Heart left ventricle (tissue), 16 donors: ENCODE results near the gene HMGXB4. TPM values are rescaled to one million over a fixed set of nuclear protein-coding genes. Genes with fewer than 3 reads are reported as not detected.

Experiments
- ATAC-seq, 4 donors: fragments of 200-7000 bp; cut with Tn5 transposase; one replicate each; pipeline ENCODE4 v1.9.1; 2020 to 2022; ENCODE audit warnings: moderate library complexity in 4 of 4, mild to moderate bottlenecking in 3 of 4, moderate number of reproducible peaks in 1 of 4
- DNase-seq, 5 donors: peaks; one replicate each; pipeline ENCODE4 v3.0.0-alpha.2; 2020
- H3K27ac ChIP-seq, 12 donors: fragments of 200-600 bp; sonication (generic) in 4 of 12; one replicate each; pipeline versions ENCODE4 v1.5.0 to v1.8.0; 2016 to 2022; ENCODE audit warnings: mild to moderate bottlenecking in 2 of 12
- H3K27me3 ChIP-seq, 9 donors: fragments of 200-600 bp; sonication (generic) in 2 of 9; one replicate each; pipeline versions ENCODE4 v1.5.1 to v1.8.0; 2016 to 2022; ENCODE audit warnings: mild to moderate bottlenecking in 3 of 9
- H3K36me3 ChIP-seq, 9 donors: fragments of 200-600 bp; sonication (generic) in 2 of 9; one replicate each; pipeline versions ENCODE4 v1.5.0 to v1.8.0; 2018 to 2022; ENCODE audit warnings: mild to moderate bottlenecking in 2 of 9
- H3K4me1 ChIP-seq, 12 donors: fragments of 200-600 bp; sonication (generic) in 4 of 12; one replicate each; pipeline versions ENCODE4 v1.5.0 to v1.8.0; 2016 to 2022; ENCODE audit warnings: mild to moderate bottlenecking in 3 of 12
- H3K4me3 ChIP-seq, 12 donors: fragments of 200-600 bp; sonication (generic) in 4 of 12; one replicate each; pipeline versions ENCODE4 v1.5.0 to v1.8.0; 2017 to 2022; ENCODE audit warnings: mild to moderate bottlenecking in 9 of 12, moderate library complexity in 4 of 12
- H3K9me3 ChIP-seq, 12 donors: fragments of 200-600 bp; sonication (generic) in 4 of 12; one replicate each; pipeline versions ENCODE4 v1.5.0 to v1.8.0; 2016 to 2022; ENCODE audit warnings: mild to moderate bottlenecking in 1 of 12
- POLR2A ChIP-seq, 2 donors: fragments of 450-650 bp; IDR thresholded peaks; one replicate each; pipeline ENCODE4 v1.6.1; 2017; ENCODE audit warnings: antibody characterized with exemption in 2 of 2, mild to moderate bottlenecking in 2 of 2, moderate library complexity in 2 of 2
- WGBS, 4 donors: extraction: QIAGEN DNeasy Blood & Tissue Kit in 2 of 4; methylation state at CpG; one replicate each; pipeline versions ENCODE4 v1.1.5 to v1.1.7; 2013 to 2018; 5-methylcytosine and 5-hydroxymethylcytosine counted together
- intact Hi-C, 10 donors: fragments of 100-400 bp; cut with DNase I; formaldehyde crosslinking; loops; one replicate each; pipeline versions ENCODE4 v1.11.1 to v1.14.2; 2022
- polyA plus RNA-seq, 2 donors: library from polyadenylated mRNA; stranded (reverse); fragments of 200-250 nt; gene quantifications; one replicate each; pipeline ENCODE4 v1.2.3, GENCODE V29; 2013
- total RNA-seq, 9 donors: library from RNA; depleted of rRNA in 2 of 9; stranded (reverse); fragments of >200 nt in 2 of 9; fragmentation: NEBNext Ultra II Directional in 3 of 9; extraction: Animal tissue kit (Norgen Biotek cat#: 25700) in 3 of 9; gene quantifications; one replicate each; pipeline versions ENCODE4 v1.1.0 to v1.2.4, GENCODE V29; 2016 to 2023
- TF ChIP-seq, protein P1 (sequence below), 12 donors: fragments of 200-600 bp; sonication (generic) in 4 of 12; IDR thresholded peaks; one replicate each; pipeline versions ENCODE4 v1.5.0 to v1.8.0; 2018 to 2022; ENCODE audit warnings: antibody characterized with exemption in 12 of 12, mild to moderate bottlenecking in 5 of 12
- donor health status: ischemic (EF 13 %, LVEDD 7.1; RV severe dilation, severe dysfunction).
- donor health status: healthy with polysubstance abuse.
- donor health status: DM: no; HTN: yes; CAD: no.
- donor health status: DM: no; HTN: no; CAD: no.
- donor health status: ischemic (EF 25% LVEDD 6.9; RV normal size, moderate dysfunction).
- donor health status: ischemic (EF 25% LVEDD 5.7; RV mildly dilated, moderate dysfunction).
- donor health status: healthy.
- donor health status: DM: yes; HTN: yes; CAD: no.
- donor health status: ischemic (EF 35%, LVEDD 5.7; RV mildly dilated, moderate dysfunction).
- donor health status: nonischemic (EF 11% LVEDD 7.7; RV severe dilation, severe dysfunction).
- donor health status: DM: yes; HTN: yes; CAD: no.
- donor health status: PGD.
- donor health status: ischemic (EF 29% LVEDD 5.4; RV normal size, mild dysfunction).
- donor health status: nonischemic (EF 23%, LVEDD 6.1; RV moderate dilation, normal function).

Gene HMGXB4
- total and polyA plus RNA-seq, 11 donors: 5.6 to 14.2 (median 8.0) TPM

DNA sequence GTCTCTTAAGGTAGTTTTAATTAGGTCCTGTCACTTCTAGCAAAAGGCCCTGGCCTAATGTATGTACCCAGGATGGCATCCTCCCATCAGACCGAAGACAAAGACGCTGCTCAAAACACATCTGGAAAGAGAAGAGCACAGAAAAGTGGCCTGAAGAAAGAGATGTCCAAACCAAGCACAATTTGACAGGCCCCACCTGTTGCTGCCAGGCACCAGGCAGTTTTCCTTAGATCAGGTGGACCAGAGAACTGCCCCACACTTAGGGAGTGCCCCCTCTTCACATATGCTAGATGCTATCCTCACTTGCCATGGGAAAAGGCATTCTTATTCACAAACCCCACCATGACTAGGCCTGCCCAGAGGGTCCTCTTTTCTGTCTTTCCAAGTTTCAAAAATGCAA lies 3.3 kb upstream of the HMGXB4 start:
- peaks cover 0 to 17% (median 11%) of the 10 kb centered on the region in 12 donors for H3K4me1 ChIP-seq
- 79 to 90% (median 84%) methylated on average over 2 of the region's 2 CpGs for WGBS, 4 donors
- H3K27me3 ChIP-seq: no peaks in the 10 kb centered on the region
- no peak overlapping the region for H3K27ac ChIP-seq
- intact Hi-C loops: no loop called here
- no peak overlapping the region for H3K4me3 ChIP-seq
- H3K9me3 ChIP-seq: no peaks in the 10 kb centered on the region
- ATAC-seq (no peak), DNase-seq (no peak)
- no peaks in the 10 kb centered on the region for H3K36me3 ChIP-seq
- no peak for TF ChIP-seq POLR2A (IDR thresholded peaks at IDR 0.05)
- TF ChIP-seq, protein P1, sequence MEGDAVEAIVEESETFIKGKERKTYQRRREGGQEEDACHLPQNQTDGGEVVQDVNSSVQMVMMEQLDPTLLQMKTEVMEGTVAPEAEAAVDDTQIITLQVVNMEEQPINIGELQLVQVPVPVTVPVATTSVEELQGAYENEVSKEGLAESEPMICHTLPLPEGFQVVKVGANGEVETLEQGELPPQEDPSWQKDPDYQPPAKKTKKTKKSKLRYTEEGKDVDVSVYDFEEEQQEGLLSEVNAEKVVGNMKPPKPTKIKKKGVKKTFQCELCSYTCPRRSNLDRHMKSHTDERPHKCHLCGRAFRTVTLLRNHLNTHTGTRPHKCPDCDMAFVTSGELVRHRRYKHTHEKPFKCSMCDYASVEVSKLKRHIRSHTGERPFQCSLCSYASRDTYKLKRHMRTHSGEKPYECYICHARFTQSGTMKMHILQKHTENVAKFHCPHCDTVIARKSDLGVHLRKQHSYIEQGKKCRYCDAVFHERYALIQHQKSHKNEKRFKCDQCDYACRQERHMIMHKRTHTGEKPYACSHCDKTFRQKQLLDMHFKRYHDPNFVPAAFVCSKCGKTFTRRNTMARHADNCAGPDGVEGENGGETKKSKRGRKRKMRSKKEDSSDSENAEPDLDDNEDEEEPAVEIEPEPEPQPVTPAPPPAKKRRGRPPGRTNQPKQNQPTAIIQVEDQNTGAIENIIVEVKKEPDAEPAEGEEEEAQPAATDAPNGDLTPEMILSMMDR (IDR thresholded peaks at IDR 0.05): no peak

DNA sequence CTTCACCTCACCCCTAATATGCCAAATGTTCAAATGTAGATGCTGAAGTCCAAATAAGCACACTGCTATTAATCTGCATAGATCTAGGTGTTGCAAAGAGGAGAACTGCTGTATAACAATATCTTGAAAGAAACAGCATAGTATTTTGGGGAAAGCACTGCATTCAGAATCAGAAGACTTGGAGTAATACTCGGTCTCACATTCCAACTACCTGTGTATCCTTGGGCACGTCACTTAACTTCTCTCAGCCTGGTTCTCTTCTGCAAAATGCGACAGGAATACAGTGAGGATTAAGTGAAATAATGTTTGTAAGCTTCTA lies 332 bp upstream of the HMGXB4 start:
- Histone ChIP-seq H3K36me3 (peaks cover 0 to under 1% (median 0%) of the 10 kb centered on the region in 9 donors), H3K4me3 (peak overlapping the region; percentile 62 to 96 (median 89)), H3K27me3 (no peaks in the 10 kb centered on the region), H3K9me3 (no peaks in the 10 kb centered on the region), H3K27ac (peak overlapping the region in 10 of 12 donors; percentile 91 to 98 (median 96)), H3K4me1 (peaks cover 0 to 30% (median 12%) of the 10 kb centered on the region in 12 donors)
- ATAC-seq (peak in 1 of 4 donors; percentile 34), DNase-seq (no peak)
- intact Hi-C loops: loop anchor here in 1 of 10 donors (5.0 kb wide), 1 partner anchor 40 kb away; the partner anchor contains the start of gene TOM1
- TF ChIP-seq, protein P1 (IDR thresholded peaks at IDR 0.05): no peak
- WGBS, 4 donors: 3 to 7% (median 4%) methylated on average over 3 of the region's 3 CpGs

DNA sequence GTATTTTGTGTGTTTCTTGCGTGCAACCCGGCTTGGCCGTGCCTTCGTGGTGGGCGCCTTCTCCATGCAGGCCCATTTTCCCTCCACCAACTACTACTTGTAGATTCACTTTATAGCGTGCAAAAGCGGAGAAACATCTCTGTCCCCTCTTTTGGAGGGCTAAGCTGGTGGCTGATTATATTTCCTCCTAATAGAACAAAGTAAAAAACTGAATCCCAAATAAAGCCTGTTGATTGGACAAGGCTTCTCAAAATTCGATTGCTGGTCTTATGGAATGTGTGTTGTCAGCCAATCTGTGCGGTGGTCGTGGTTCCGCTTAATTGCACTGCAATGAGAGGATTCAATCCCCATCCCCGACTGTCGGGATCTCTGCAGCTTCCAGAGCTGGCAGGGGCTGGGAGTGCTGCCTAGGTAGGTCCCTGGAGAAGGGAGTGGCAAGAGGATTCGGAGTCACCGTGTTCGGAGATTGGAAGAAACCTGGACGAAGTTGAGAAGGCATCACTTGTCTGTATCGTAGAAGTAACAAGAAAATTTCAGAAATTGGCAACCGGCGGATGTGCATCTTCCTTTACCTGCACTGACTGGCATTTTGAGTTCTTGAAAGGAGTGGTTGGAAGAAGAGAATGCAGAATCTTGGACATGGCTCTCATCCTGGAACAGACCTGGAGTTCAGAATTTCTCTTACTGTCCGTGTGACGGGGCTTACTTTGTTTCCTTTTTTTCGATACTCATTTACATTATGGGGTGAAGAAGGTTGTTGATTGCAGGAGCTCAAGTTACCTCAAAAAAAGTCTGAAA lies 1.1 kb downstream of the HMGXB4 start:
- no peak for ATAC-seq
- TF ChIP-seq, protein P1 (IDR thresholded peaks at IDR 0.05): no peak
- no peak for TF ChIP-seq POLR2A (IDR thresholded peaks at IDR 0.05)
- WGBS, 4 donors: 28 to 32% (median 29%) methylated on average over 22 to 23 of the region's 23 CpGs
- H3K27me3 ChIP-seq: no peaks in the 10 kb centered on the region
- peak overlapping the region; percentile 62 to 96 (median 89) for H3K4me3 ChIP-seq
- peaks cover 0 to 15% (median 12%) of the 10 kb centered on the region in 9 donors for H3K36me3 ChIP-seq
- H3K27ac ChIP-seq: peak overlapping the region; percentile 91 to 98 (median 96)
- DNase-seq: no peak
- peaks cover 0 to 30% (median 12%) of the 10 kb centered on the region in 12 donors for H3K4me1 ChIP-seq
- intact Hi-C loops: loop anchor here in 1 of 10 donors (5.0 kb wide), 1 partner anchor 39 kb away; the partner anchor contains the start of gene TOM1
- H3K9me3 ChIP-seq: no peaks in the 10 kb centered on the region

DNA sequence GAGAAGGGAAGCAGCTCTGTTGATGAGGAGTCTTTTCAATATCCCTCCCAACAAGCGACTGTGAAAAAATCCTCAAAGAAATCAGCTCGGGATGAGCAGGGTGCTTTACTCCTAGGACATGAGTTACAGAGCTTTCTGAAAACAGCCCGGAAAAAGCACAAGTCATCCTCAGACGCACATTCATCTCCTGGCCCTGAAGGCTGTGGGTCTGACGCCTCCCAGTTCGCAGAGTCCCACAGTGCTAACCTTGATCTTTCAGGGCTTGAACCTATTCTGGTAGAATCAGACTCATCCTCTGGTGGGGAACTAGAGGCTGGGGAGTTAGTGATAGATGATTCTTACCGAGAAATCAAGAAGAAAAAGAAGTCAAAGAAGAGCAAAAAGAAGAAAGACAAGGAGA lies 7.7 kb downstream of the HMGXB4 start:
- no peak overlapping the region for H3K4me3 ChIP-seq
- DNase-seq: no peak
- no peak overlapping the region for H3K27ac ChIP-seq
- H3K4me1 ChIP-seq: peaks cover 0 to 5% (median 0%) of the 10 kb centered on the region in 12 donors
- WGBS, 4 donors: 92 to 96% (median 94%) methylated on average over 7 of the region's 7 CpGs
- H3K36me3 ChIP-seq: peaks cover 0 to 81% (median 78%) of the 10 kb centered on the region in 9 donors
- H3K9me3 ChIP-seq: no peaks in the 10 kb centered on the region
- intact Hi-C loops: no loop called here
- ATAC-seq: no peak
- TF ChIP-seq, protein P1 (IDR thresholded peaks at IDR 0.05): no peak
- no peak for TF ChIP-seq POLR2A (IDR thresholded peaks at IDR 0.05)
- no peaks in the 10 kb centered on the region for H3K27me3 ChIP-seq
